PFSK-1 (cell line): ENCODE data around the gene TRUB2.

Source experiments
- FOXP2 ChIP-seq: optimal IDR thresholded peaks from 2 replicates; pipeline ENCODE3; 2011; ENCODE audit warnings: borderline replicate concordance, control low read depth, inconsistent platforms; ENCODE audit not compliant: insufficient read depth; ENCODE audit errors: extremely low read length, extremely low read depth
- POLR2AphosphoS5 ChIP-seq: IDR thresholded peaks from 2 replicates; pipeline ENCODE4 v1.6.1; 2012; ENCODE audit warnings: low read depth, mild to moderate bottlenecking, control low read depth, low read length, moderate library complexity
- SIN3A ChIP-seq: IDR thresholded peaks from 2 replicates; pipeline ENCODE4 v1.6.1; 2012; ENCODE audit warnings: mild to moderate bottlenecking, low read length, moderate library complexity, borderline replicate concordance; ENCODE audit not compliant: insufficient read depth
- TAF1 ChIP-seq: IDR thresholded peaks from 2 replicates; pipeline ENCODE4 v1.6.1; 2012; ENCODE audit warnings: low read length, control low read depth, borderline replicate concordance; ENCODE audit not compliant: insufficient read depth
- TF ChIP-seq, protein P1 (sequence below), 2 experiments: IDR thresholded peaks; 2 replicates each; pipeline versions ENCODE4 v1.6.1 to v1.8.0; 2011 to 2012; ENCODE audit warnings: low read depth in 2 of 2, low read length in 2 of 2, control low read depth in 1 of 2, inconsistent platforms in 1 of 2, mild to moderate bottlenecking in 1 of 2, moderate library complexity in 1 of 2; ENCODE audit not compliant: insufficient read depth in 1 of 2

Gene TRUB2

DNA sequence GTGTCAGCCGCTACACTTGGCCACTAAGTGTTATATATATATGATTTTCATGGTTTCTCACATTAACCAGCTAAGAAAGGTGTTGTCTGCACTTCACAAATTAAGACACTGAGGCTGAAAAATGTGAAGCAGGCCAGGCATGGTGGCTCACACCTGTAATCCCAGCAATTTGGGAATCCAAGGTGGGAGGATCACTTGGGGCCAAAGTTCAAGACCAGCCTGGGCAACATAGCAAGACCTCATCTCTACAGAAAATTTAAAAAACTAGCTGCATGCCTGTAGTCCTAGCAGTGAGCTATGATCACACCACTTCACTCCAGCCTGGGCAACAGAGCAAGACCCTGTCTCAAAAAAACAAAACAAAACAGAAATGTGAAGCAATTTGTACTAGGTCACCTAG lies 2.2 kb upstream of the TRUB2 start:
- TF ChIP-seq TAF1 (no peak), SIN3A (no peak), POLR2AphosphoS5 (no peak)
- TF ChIP-seq, protein P1, sequence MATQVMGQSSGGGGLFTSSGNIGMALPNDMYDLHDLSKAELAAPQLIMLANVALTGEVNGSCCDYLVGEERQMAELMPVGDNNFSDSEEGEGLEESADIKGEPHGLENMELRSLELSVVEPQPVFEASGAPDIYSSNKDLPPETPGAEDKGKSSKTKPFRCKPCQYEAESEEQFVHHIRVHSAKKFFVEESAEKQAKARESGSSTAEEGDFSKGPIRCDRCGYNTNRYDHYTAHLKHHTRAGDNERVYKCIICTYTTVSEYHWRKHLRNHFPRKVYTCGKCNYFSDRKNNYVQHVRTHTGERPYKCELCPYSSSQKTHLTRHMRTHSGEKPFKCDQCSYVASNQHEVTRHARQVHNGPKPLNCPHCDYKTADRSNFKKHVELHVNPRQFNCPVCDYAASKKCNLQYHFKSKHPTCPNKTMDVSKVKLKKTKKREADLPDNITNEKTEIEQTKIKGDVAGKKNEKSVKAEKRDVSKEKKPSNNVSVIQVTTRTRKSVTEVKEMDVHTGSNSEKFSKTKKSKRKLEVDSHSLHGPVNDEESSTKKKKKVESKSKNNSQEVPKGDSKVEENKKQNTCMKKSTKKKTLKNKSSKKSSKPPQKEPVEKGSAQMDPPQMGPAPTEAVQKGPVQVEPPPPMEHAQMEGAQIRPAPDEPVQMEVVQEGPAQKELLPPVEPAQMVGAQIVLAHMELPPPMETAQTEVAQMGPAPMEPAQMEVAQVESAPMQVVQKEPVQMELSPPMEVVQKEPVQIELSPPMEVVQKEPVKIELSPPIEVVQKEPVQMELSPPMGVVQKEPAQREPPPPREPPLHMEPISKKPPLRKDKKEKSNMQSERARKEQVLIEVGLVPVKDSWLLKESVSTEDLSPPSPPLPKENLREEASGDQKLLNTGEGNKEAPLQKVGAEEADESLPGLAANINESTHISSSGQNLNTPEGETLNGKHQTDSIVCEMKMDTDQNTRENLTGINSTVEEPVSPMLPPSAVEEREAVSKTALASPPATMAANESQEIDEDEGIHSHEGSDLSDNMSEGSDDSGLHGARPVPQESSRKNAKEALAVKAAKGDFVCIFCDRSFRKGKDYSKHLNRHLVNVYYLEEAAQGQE (IDR thresholded peaks at IDR 0.05; ENCODE audit: insufficient read depth in 1 of 2, low read depth in 2 of 2, low read length in 2 of 2), result no peak

DNA sequence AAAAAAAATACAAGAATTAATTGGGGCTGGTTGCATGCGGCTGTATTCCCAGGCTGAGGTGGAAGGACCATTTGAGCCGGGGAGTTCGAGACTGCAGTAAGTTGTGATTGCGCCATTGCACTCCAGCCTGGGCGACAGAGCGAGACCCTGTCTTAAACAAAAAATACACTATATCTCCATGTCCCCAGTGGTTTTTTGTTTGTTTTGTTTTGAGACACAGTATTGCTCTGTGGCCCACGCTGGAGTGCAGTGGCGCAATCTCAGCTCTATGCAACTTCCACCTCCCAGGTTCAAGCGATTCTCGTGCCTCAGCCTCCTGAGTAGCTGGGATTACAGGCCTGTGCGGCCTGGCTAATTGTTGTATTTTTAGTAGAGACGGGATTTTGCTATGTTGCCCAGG lies 1.5 kb upstream of the TRUB2 start:
- TF ChIP-seq FOXP2, result no peak
- no peak for TF ChIP-seq TAF1
- no peak for TF ChIP-seq SIN3A
- TF ChIP-seq POLR2AphosphoS5, result no peak
- TF ChIP-seq, protein P1 (IDR thresholded peaks at IDR 0.05; ENCODE audit: insufficient read depth in 1 of 2, low read depth in 2 of 2, low read length in 2 of 2), result no peak

DNA sequence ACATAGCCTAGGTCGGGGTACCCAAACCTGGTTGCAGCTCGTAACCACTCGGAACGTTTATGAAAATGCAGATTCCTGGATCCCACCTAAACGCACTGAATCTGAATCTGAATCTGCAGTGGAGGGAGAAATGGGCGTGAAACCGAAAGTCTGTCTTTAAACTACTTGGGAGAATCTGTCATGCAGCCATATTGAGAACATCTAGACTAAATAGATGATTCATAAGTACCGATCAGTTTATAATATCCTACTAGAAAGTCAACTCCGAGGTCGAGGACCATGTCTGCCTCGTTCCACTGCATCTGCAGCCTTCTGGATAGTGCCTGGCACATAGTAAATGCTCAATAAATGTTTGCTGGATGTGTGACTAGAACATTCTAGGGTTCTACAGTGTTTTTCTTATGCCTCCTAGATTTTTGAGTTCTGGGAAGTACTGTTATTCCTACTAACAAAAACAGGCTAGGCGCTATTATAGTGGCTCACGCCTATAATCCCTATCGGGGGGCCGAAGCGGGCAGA lies 1.0 kb upstream of the TRUB2 start:
- TF ChIP-seq FOXP2 (no peak), SIN3A (no peak), POLR2AphosphoS5 (no peak), TAF1 (no peak)
- TF ChIP-seq, protein P1 (IDR thresholded peaks at IDR 0.05; ENCODE audit: insufficient read depth in 1 of 2, low read depth in 2 of 2, low read length in 2 of 2), result no peak

DNA sequence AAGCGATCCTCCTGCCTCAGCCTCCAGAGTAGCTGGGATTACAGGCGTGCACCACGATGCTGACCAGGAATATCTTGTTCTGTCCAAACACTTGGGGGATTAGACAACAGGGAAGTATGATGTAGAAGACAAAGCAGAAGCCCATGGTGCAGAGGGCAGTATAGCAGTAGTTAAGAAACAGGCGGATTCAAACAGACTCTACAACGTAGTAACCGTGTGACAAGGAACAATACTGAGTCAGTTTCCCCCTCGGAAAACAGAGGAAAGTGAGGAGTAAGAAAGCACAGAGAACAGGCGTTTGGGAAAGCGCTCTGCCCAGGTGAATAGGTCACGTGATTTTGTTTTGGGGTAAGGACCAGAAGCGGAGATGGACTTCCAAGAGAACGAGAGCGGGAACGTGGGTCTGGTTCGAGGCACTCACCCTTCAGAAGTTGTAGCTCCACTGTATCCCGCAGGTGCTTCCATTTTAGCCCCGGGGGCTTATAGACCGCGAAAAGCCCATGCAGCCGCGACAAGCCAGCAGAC lies 306 bp downstream of the TRUB2 start:
- no peak for TF ChIP-seq SIN3A
- TF ChIP-seq POLR2AphosphoS5, result peak; percentile 77; the same call in 1 of the 2 replicates
- TF ChIP-seq, protein P1 (IDR thresholded peaks at IDR 0.05; ENCODE audit: insufficient read depth in 1 of 2, low read depth in 2 of 2, low read length in 2 of 2), result no peak
- no peak for TF ChIP-seq FOXP2
- no peak for TF ChIP-seq TAF1

DNA sequence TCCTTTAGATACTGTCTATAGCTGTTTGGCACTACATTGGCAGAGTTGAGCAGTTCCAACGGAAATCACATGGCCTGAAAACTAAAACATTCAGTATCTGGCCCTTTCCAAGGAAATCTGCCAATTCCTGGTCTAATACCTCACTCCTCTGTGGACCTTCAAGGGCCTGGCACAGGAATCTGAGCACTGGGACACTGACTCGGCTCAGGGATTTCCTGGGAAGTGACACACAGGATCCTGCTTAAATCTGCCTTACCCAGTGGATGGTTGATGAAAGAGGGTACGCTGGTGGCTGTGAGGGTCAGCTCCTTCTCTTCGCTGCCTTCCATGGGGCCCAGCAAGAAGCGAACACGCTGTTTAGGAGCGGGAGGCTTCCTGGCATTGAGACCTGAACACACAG lies 904 bp downstream of the TRUB2 start:
- TF ChIP-seq TAF1, result no peak
- no peak for TF ChIP-seq SIN3A
- TF ChIP-seq FOXP2, result no peak
- no peak for TF ChIP-seq POLR2AphosphoS5
- TF ChIP-seq, protein P1 (IDR thresholded peaks at IDR 0.05; ENCODE audit: insufficient read depth in 1 of 2, low read depth in 2 of 2, low read length in 2 of 2), result no peak
